HepG2 (cell line): Measurements from ENCODE around the gene STX12. TPM values are rescaled to one million over a fixed set of nuclear protein-coding genes. Genes with fewer than 3 reads are reported as not detected.
A peak's percentile ranks its signal among the peaks of the same experiment; 100 is the strongest.

Source experiments
- AHR ChIP-seq: IDR thresholded peaks from 2 replicates; pipeline ENCODE4 v1.6.1; 2018; ENCODE audit warnings: missing genetic modification reagents, missing compliant biosample characterization
- ARNT ChIP-seq: fragments of 450-650 bp; IDR thresholded peaks from 2 replicates; pipeline ENCODE4 v1.6.1; 2017
- BHLHE40 ChIP-seq: IDR thresholded peaks from 2 replicates; pipeline ENCODE4 v1.6.1; 2011; ENCODE audit warnings: low read length, improper control_type of control experiment
- CHCHD3 ChIP-seq: sonication (generic); formaldehyde crosslinking; IDR thresholded peaks from 2 replicates; pipeline ENCODE4 v1.8.0; 2022; ENCODE audit warnings: mild to moderate bottlenecking, missing genetic modification reagents, moderate library complexity
- HMGA1 ChIP-seq: sonication (generic); formaldehyde crosslinking; conservative IDR thresholded peaks from 2 replicates; pipeline ENCODE4 v1.4.0; 2020; ENCODE audit warnings: missing genetic modification reagents
- IRX3 ChIP-seq: sonication (generic); formaldehyde crosslinking; IDR thresholded peaks from 2 replicates; pipeline ENCODE4 v1.8.1; 2023; ENCODE audit warnings: mild to moderate bottlenecking, low read depth, missing genetic modification reagents, borderline replicate concordance
- JUN ChIP-seq: sonication (generic); formaldehyde crosslinking; IDR thresholded peaks from 2 replicates; pipeline ENCODE4 v1.4.0; 2020; ENCODE audit warnings: mild to moderate bottlenecking, missing genetic modification reagents
- RBFOX2 ChIP-seq: fragments of 200-400 bp; formaldehyde crosslinking; IDR thresholded peaks from 2 replicates; pipeline ENCODE4 v1.6.1; 2017; ENCODE audit warnings: low read depth, mild to moderate bottlenecking, low read length
- SIX4 ChIP-seq: sonication (generic); formaldehyde crosslinking; IDR thresholded peaks from 2 replicates; pipeline ENCODE4 v1.4.0; 2020; ENCODE audit warnings: missing genetic modification reagents
- THAP11 ChIP-seq: IDR thresholded peaks from 2 replicates; pipeline ENCODE4 v1.6.1; 2016; ENCODE audit warnings: missing biosample characterization, missing genetic modification reagents
- TOE1 ChIP-seq: sonication (generic); formaldehyde crosslinking; IDR thresholded peaks from 2 replicates; pipeline ENCODE4 v1.4.0; 2020; ENCODE audit warnings: mild to moderate bottlenecking, missing genetic modification reagents
- ZNF160 ChIP-seq: sonication (generic); formaldehyde crosslinking; IDR thresholded peaks from 2 replicates; pipeline ENCODE4 v1.8.0; 2022; ENCODE audit warnings: mild to moderate bottlenecking, inconsistent platforms, missing genetic modification reagents
- ZNF224 ChIP-seq: sonication (generic); formaldehyde crosslinking; IDR thresholded peaks from 2 replicates; pipeline ENCODE4 v1.5.0; 2020; ENCODE audit warnings: mild to moderate bottlenecking, missing genetic modification reagents
- ZNF382 ChIP-seq: sonication (generic); formaldehyde crosslinking; IDR thresholded peaks from 2 replicates; pipeline ENCODE4 v1.5.0; 2020; ENCODE audit warnings: missing genetic modification reagents, mild to moderate bottlenecking, borderline replicate concordance
- ZNF550 ChIP-seq: sonication (generic); formaldehyde crosslinking; IDR thresholded peaks from 2 replicates; pipeline ENCODE4 v1.4.0; 2020; ENCODE audit warnings: mild to moderate bottlenecking, missing genetic modification reagents, borderline replicate concordance
- ZNF766 ChIP-seq: sonication (generic); formaldehyde crosslinking; IDR thresholded peaks from 2 replicates; pipeline ENCODE4 v1.5.0; 2020; ENCODE audit warnings: missing genetic modification reagents, borderline replicate concordance
- ZSCAN31 ChIP-seq: sonication (generic); formaldehyde crosslinking; IDR thresholded peaks from 2 replicates; pipeline ENCODE4 v1.5.0; 2020; ENCODE audit warnings: low read depth, mild to moderate bottlenecking, missing genetic modification reagents
- polyA plus RNA-seq, 8 experiments: library from polyadenylated mRNA; depleted of rRNA in 3 of 8; stranded (reverse) in 7 of 8; unstranded in 1 of 8; fragments of >200 nt; fragmentation: Illumina TruSeq in 4 of 8; extraction: Trizol in 4 of 8; gene quantifications; 2 replicates each; pipeline versions ENCODE4 v1.2.1 to v1.2.3, GENCODE V29; 2011 to 2016; ENCODE audit warnings: low read depth in 4 of 8, missing spikeins in 1 of 8, mixed read lengths in 1 of 8; ENCODE audit not compliant: insufficient read depth in 1 of 8
- total RNA-seq, 5 experiments: library from RNA; depleted of rRNA; stranded (reverse); fragments of >200 nt; fragmentation: Illumina TruSeq; extraction: Trizol; gene quantifications; 2 replicates each; pipeline ENCODE4 v1.2.3, GENCODE V29; 2016; ENCODE audit warnings: low read depth in 1 of 5
- TF ChIP-seq, protein P1 (sequence below): sonication (generic); formaldehyde crosslinking; IDR thresholded peaks from 2 replicates; pipeline ENCODE4 v1.9.0; 2021; ENCODE audit warnings: missing genetic modification reagents, borderline replicate concordance
- TF ChIP-seq, protein P2 (sequence below): sonication (generic); formaldehyde crosslinking; IDR thresholded peaks from 2 replicates; pipeline ENCODE4 v1.5.0; 2020; ENCODE audit warnings: missing genetic modification reagents
- TF ChIP-seq, protein P3 (sequence below): sonication (generic); formaldehyde crosslinking; IDR thresholded peaks from 2 replicates; pipeline ENCODE4 v1.4.0; 2020; ENCODE audit warnings: missing genetic modification reagents
- TF ChIP-seq, protein P4 (sequence below): sonication (generic); formaldehyde crosslinking; IDR thresholded peaks from 2 replicates; pipeline ENCODE4 v1.4.0; 2020; ENCODE audit warnings: low read depth, mild to moderate bottlenecking, missing genetic modification reagents
- TF ChIP-seq, protein P5 (sequence below): IDR thresholded peaks from 2 replicates; pipeline ENCODE4 v1.6.1; 2016; ENCODE audit warnings: low read depth, control low read depth

Gene STX12
- total and polyA plus RNA-seq, 2 of the 13 experiments (the other 11 are each of a cell fraction or from before 2014, with no cell fraction given), result 9.0 to 19.7 TPM

DNA sequence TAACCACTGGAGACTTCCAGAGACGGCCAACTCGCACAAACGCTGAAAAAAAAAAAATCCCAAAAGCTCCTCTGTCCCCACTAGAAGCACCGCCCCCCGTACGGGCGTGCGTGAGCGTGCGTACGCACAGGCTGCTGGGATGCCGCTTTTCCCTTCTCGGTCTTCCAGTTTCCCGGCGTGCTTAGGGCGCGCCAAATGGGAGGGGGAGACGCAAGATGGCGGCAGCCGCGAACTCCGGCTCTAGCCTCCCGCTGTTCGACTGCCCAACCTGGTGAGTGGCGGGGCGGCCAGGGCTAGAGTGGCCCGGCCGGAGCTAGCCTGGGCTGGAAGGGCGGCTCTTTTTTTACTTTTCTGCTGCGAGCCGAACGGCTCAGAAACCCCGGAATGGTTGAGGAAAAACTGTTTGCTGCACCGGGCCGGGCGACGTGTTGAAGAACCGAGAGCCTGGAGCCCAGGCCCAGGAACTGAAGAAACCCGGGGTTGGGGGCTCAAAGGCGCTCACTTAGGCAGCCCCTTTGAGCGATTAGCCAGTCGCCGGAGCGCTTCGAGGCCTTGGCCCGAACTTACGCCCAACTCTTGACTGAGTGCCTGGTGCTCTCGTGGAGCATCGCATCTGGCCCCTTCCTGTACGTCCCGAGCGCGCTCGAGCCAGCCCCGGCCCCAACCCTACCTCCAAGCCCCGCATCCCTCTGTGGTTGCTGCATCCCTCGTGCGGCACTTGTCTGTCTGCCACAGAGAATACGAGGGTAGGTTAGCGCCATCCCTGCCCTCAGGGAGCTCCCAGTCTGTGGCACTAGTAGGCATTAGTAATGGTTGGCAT, 57.8 kb downstream of the STX12 start, which contains the start of gene PPP1R8 (continued):
- TF ChIP-seq CHCHD3 (CRISPR knock-in tag), result no peak
- no peak for TF ChIP-seq ZNF382 (CRISPR knock-in tag)
- no peak for TF ChIP-seq ZNF550 (CRISPR knock-in tag)
- TF ChIP-seq HMGA1 (CRISPR knock-in tag), result no peak
- TF ChIP-seq RBFOX2, result peak; percentile 91
- TF ChIP-seq, protein P1, sequence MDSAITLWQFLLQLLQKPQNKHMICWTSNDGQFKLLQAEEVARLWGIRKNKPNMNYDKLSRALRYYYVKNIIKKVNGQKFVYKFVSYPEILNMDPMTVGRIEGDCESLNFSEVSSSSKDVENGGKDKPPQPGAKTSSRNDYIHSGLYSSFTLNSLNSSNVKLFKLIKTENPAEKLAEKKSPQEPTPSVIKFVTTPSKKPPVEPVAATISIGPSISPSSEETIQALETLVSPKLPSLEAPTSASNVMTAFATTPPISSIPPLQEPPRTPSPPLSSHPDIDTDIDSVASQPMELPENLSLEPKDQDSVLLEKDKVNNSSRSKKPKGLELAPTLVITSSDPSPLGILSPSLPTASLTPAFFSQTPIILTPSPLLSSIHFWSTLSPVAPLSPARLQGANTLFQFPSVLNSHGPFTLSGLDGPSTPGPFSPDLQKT (CRISPR knock-in tag), result no peak
- TF ChIP-seq, protein P2, sequence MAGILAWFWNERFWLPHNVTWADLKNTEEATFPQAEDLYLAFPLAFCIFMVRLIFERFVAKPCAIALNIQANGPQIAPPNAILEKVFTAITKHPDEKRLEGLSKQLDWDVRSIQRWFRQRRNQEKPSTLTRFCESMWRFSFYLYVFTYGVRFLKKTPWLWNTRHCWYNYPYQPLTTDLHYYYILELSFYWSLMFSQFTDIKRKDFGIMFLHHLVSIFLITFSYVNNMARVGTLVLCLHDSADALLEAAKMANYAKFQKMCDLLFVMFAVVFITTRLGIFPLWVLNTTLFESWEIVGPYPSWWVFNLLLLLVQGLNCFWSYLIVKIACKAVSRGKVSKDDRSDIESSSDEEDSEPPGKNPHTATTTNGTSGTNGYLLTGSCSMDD, result no peak
- TF ChIP-seq, protein P3, sequence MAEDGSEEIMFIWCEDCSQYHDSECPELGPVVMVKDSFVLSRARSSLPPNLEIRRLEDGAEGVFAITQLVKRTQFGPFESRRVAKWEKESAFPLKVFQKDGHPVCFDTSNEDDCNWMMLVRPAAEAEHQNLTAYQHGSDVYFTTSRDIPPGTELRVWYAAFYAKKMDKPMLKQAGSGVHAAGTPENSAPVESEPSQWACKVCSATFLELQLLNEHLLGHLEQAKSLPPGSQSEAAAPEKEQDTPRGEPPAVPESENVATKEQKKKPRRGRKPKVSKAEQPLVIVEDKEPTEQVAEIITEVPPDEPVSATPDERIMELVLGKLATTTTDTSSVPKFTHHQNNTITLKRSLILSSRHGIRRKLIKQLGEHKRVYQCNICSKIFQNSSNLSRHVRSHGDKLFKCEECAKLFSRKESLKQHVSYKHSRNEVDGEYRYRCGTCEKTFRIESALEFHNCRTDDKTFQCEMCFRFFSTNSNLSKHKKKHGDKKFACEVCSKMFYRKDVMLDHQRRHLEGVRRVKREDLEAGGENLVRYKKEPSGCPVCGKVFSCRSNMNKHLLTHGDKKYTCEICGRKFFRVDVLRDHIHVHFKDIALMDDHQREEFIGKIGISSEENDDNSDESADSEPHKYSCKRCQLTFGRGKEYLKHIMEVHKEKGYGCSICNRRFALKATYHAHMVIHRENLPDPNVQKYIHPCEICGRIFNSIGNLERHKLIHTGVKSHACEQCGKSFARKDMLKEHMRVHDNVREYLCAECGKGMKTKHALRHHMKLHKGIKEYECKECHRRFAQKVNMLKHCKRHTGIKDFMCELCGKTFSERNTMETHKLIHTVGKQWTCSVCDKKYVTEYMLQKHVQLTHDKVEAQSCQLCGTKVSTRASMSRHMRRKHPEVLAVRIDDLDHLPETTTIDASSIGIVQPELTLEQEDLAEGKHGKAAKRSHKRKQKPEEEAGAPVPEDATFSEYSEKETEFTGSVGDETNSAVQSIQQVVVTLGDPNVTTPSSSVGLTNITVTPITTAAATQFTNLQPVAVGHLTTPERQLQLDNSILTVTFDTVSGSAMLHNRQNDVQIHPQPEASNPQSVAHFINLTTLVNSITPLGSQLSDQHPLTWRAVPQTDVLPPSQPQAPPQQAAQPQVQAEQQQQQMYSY, result no peak
- no peak; the same call in 1 of the 2 replicates for TF ChIP-seq IRX3 (CRISPR knock-in tag)
- TF ChIP-seq TOE1 (CRISPR knock-in tag), result no peak; the same call in 1 of the 2 replicates
- 0 out of 2 replicates have a peak, but pooled peaks have one; percentile 19 for TF ChIP-seq ZSCAN31 (CRISPR knock-in tag)
- no peak for TF ChIP-seq ZNF224 (CRISPR knock-in tag)
- no peak for TF ChIP-seq AHR (CRISPR knock-in tag)
- TF ChIP-seq, protein P4, sequence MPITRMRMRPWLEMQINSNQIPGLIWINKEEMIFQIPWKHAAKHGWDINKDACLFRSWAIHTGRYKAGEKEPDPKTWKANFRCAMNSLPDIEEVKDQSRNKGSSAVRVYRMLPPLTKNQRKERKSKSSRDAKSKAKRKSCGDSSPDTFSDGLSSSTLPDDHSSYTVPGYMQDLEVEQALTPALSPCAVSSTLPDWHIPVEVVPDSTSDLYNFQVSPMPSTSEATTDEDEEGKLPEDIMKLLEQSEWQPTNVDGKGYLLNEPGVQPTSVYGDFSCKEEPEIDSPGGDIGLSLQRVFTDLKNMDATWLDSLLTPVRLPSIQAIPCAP (CRISPR knock-in tag), result no peak
- TF ChIP-seq ARNT, result no peak
- TF ChIP-seq, protein P5, sequence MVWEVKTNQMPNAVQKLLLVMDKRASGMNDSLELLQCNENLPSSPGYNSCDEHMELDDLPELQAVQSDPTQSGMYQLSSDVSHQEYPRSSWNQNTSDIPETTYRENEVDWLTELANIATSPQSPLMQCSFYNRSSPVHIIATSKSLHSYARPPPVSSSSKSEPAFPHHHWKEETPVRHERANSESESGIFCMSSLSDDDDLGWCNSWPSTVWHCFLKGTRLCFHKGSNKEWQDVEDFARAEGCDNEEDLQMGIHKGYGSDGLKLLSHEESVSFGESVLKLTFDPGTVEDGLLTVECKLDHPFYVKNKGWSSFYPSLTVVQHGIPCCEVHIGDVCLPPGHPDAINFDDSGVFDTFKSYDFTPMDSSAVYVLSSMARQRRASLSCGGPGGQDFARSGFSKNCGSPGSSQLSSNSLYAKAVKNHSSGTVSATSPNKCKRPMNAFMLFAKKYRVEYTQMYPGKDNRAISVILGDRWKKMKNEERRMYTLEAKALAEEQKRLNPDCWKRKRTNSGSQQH (CRISPR knock-in tag), result peak; percentile 85; the same call in 1 of the 2 replicates
- TF ChIP-seq ZNF766 (CRISPR knock-in tag), result no peak
- TF ChIP-seq THAP11 (CRISPR knock-in tag), result peak; percentile 93
- TF ChIP-seq BHLHE40, result no peak
- peak; percentile 22; the same call in 1 of the 2 replicates for TF ChIP-seq ZNF160 (CRISPR knock-in tag)
- TF ChIP-seq SIX4 (CRISPR knock-in tag), result no peak
- 0 out of 2 replicates have a peak, but pooled peaks have one; percentile 33 for TF ChIP-seq JUN (CRISPR knock-in tag)
